Stimulated activated CD4-positive, alpha-beta T cell treated with anti-CD3 and anti-CD28 coated beads, Interleukin-15, amount 100 ng/mL, for 48 hours (primary cell): Measurements from ENCODE around the gene METRN.
"Not testable (repeated sequence)": the region's sequence is repeated elsewhere in the genome, so short reads cannot be mapped to it uniquely, and the experiment has no call there.

Source experiments
- DNase-seq, 2 donors: peaks; one replicate each; pipeline ENCODE4 v3.0.0-alpha.2; 2020; ENCODE audit warnings: low read depth in 2 of 2

METRN gene

GRCh38 chr16:734981-735881 is 20.3 kb downstream of the METRN start:
- no peak for DNase-seq

DNA sequence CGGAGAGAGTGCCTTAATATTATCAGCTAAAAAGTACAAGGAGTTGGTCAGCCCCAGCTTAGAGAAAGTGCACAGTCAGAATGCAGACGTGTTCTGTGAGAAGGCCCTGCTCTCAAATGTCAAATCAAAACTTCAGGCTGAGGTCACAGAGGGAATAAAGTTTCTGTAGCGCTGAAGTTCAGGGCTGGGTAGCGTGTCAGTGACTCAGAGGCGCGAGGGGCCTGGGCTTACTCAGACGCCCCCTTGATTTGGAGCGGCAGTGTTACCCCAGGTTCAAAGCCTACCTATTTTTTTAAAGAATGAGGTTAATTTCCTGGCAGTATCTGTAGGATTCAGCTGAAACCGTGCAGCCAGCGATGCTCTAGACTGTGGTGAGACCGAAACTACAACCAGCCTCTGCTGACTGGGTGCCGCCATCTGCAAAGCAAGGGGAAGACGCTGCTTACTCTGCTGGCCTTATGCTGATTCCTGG is 21.1 kb downstream of the METRN start:
- peak; percentile 74 to 75 for DNase-seq

DNA sequence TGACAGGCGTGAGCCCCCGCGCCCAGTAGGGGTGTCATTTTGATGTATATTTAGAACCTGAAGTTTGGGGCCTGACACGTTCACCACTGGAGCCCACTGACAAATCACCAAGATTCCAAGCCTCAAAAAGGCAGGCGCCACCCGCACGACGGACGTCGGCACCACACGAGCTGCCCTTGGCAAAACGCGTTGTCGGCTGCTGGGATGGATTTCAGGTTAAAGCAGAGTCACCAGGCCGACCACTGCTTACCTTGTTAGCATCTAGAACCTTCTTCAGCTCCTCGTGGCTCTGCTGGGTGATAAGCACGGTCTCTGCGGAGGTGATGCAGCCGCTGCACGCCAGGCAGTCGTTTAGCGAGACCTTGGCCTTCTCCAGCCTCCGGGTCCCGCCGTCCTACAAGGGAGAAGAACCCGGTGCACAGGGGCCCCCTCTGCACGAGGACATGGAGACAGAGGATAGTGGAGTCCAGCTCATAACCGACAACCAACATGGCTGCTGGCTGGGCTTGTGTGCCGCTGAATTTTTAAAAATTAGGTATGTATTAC is 22.1 kb downstream of the METRN start:
- DNase-seq: no peak

DNA sequence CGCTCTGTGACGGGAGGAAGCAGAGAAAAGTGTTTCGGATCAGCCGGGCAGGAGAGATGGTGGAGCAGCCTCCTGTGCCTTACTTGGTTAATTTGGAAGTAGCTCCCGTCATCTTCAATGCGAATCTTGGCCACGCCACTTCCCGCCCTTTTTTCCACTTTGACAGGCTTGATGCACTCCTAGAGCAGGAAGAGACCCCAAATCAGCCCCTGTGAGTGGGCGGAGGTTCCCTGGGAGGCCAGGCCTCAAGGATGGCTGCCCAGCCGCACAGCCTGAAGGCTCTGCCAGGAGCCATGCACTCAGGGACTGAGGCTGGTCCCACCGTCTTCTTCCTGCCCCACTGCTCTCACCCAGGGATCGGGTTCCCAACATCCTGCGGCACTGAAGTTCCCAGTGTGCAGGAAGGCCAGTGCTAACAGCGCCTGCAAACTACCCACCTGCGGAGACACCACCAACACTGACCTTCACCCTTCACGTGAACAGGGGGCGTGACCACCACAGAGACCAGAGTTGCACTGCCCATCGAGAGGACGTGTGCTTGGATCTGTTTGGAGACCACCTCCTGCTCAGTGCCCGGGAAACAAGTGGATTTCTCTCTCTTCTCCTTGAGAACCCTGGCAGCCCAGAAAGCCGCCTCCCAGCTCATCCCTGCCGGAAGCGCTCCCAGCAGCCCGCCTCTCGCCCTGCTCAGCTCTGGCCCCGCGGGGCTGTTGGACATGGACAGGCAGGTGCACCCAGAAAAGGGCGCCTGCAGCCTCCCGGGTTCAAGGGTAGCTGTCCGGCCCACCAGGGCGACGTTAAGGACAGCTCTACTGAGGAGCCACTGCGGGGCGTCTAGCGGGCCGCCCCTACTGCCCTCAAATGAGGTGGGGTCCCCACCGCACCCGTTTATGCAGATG is 24.9 kb downstream of the METRN start:
- DNase-seq: no peak

DNA sequence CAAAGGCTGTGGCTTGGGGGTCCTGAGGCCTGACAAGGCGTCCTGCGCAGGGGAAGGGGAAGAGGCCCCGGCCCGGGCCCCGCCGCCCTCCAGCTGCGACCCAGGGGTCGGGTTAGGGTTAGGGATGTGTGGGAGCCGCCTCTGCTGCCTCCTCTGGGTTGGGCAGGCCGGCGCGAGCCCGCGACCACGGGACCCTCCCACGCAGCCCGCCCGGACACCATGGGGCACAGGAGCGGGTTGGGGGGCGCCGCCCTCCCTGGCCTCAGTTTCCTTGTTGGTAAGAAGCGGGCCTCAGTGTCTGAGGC is 25.5 kb downstream of the METRN start:
- no peak for DNase-seq

DNA sequence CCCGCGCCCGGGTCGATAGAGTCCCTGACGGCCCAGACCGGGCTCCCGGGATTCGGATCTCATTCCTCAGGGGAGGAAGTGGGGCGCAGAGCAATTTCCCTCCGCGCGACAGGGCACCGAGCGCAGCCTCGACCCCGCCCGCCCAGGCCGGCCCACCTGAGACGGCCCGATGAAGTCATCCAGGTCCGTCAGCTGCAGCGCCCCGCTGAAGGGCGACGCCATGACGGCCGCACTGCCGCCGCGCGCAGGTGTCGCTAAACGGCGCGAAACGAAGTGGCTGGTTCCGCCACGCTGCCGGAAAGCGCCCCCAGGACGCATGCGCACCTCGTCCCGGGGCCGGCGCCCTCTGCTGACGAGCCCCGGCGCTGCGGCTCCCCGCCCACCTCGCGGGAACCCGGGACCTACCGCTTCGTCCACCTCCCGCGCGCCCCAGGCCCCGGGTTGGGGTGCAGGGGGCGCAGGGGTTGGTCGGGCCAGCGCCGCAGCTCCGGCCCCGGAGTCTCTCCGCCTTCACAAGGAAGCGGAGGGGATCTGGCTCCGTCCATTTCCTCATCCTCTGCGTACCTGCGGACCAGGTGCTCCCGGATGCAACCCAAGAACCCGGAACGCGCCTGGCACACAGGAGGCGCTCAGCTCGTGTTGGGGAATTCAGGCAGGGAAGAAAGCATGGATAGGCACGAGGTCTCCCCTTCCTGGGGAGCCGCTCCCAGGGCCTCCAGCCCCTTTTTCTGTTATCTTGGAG is 26.0 kb downstream of the METRN start, which contains the start of gene CIAO3:
Gene CIAO3, minus strand, starts transcription at position 234 of the 742 bp plus-strand sequence. Its CDS starts 12 bp downstream, at position 222.
- DNase-seq: peak; percentile 86

- no peak for DNase-seq
Observed at GRCh38 chr16:741986-742629, 27.2 kb downstream of the METRN start.

DNA sequence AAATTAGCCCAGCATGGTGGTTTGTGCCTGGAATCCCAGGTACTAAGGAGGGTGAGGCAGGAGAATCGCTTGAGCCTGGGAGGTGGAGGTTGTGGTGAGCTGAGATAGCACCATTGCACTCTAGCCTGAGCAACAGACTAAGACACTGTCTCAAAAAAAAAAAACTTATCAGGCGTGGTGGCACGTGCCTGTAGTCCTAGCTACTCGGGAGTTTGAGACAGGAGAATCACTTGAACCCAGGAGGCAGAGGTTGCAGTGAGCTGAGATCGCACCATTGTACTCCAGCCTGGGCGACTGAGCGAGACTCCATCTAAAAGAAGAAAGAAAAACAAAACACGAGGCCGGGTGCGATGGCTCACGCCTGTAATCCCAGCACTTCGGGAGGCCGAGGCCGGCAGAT is 28.0 kb downstream of the METRN start:
- not testable (repeated sequence) for DNase-seq

GRCh38 chr16:743794-744500 is 29.0 kb downstream of the METRN start:
- no peak for DNase-seq

- DNase-seq: no peak
Observed at GRCh38 chr16:745739-746138, 30.8 kb downstream of the METRN start.

DNA sequence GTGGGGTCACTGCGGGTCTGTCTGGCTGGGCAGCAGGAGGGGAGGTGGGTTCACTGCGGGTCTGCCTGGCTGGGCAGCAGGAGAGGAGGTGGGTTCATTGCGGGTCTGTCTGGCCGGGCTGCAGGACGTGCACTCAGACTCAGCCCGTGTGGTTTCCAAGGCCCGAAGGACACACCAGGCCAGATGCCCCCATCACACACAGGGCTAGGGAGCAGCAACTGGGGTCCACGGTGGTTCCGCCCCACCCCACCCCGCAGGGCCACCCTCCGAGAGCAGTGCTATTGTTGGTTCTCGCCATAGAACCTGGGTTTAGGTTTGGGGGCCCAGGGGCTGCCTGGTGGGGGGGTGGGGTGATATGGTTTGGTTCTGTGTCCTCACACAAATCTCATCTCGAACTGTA is 31.7 kb downstream of the METRN start:
- DNase-seq: no peak

- no peak for DNase-seq
Observed at GRCh38 chr16:747978-748746, 33.2 kb downstream of the METRN start.

GRCh38 chr16:749010-749409 is 34.1 kb downstream of the METRN start:
- no peak for DNase-seq

- no peak for DNase-seq
Observed at GRCh38 chr16:750485-750884, 35.6 kb downstream of the METRN start.

DNA sequence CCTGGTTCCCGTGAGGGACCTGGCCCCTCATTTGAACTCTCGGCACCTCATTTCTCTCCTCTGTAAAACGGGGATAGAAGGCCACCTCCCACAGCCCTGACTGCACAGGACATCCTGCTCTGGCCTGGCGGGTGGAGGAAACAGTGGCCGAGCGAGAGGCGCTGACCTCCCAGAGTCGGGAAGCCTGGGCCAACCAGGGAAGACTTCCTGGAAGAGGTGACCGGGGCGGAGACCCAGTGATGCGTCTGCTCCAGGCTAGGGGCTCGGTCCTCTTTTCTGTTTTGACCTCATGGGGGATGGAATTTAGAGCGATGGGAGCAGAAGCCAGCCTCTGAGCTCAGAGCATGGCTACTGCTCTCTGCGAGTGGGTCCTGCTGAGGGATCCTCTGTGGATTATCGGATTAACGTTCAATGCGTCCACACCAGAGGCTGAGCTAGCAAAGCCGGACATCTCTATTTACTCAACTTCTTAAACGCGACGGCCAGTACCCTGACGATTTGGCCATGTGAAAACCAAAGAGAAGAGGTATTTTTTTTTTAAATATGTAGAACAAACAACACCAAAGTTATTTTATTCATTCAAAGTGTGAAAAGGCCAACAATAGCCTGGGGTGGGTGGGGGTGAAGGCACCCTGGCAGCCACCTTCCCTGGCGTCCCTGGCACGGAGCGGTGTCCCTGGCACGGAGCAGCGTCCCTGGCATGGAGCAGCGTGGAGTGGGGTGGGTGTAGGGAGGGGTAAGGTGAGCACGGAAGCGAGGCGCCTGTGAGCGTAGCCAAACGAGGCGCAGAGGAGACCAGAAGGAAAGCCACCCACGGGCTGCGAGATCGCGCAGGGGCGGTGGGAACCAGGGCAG is 36.5 kb downstream of the METRN start:
- no peak for DNase-seq

DNA sequence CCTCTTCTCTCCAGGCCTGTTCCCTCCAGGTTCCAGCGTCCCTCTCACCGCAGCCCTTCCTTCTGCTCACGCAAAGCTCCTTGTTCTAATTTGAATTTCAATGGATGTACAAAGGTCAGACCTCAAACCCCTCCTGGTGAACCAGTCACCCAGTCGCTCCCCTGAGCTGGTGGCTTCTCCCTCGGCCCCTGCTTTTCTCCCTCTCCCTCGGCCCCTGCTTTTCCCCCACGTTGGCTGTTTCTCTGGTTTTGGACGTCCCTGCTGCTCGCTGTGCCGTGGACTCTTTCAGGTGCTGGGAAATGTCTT is 37.0 kb downstream of the METRN start:
- DNase-seq: no peak

DNA sequence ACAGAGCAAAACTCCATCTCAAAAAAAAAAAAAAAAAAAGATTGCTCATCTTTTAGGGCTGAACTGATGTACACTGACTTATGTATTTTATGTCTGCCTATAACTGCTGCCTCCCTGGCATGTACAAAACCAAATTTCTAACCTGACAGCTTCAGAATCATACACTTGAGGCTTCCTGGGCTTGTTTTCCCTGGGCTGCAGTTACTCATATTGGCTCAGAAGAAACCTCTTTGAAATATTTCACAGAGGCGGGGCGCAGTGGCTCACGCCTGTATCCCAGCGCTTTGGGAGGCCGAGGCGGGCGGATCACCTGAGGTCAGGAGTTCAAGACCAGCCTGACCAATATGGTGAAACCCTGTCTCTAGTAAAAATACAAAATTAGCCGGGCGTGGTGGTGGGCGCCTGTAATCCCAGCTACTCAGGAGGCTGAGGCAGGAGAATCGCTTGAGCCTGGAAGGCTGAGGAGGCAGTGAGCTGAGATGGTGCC is 39.2 kb downstream of the METRN start:
- not testable (repeated sequence) for DNase-seq

DNA sequence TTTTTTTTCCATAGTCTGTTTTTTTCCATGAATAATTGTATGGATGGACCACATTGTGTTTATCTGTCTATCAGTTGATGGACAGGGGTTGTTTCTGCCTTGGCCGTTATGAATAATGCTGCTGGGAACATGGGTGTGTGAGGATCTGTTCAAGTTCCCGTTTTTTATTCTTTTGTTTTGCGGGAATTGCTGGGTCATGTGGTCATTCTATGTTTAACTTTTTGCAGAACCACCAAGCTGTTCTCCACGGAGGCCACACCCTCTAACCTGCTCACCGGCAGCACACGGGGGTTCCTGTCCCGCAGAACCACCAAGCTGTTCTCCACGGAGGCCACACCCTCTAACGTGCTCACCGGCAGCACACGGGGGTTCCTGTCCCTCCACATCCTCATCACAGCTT is 39.7 kb downstream of the METRN start:
- DNase-seq: no peak

DNA sequence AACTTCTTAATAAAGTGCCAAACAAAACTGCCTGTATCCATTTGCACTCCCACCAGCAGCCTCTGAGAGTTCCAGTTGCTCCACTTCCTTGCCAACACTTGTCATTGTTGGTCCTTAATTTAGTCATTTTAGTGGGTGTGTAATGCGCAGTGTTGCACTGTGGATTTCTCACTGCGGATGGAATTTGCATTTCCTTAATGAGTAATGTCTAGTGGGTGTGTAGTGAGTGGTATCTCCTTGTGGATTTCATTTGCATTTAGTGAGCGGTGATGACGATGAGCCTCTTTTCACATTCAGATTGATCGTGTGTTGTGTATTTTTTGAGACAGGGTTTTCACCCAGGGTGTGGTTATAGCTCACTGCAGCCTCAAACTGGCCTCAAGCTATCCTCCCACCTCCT is 41.5 kb downstream of the METRN start:
- DNase-seq: no peak
